ENCODE measurements around the gene NEUROD1. TPM values are rescaled to one million over a fixed set of nuclear protein-coding genes. Genes with fewer than 3 reads are reported as not detected.

Gene NEUROD1
- total RNA-seq, 1 donor from 2014 or later: not detected

DNA sequence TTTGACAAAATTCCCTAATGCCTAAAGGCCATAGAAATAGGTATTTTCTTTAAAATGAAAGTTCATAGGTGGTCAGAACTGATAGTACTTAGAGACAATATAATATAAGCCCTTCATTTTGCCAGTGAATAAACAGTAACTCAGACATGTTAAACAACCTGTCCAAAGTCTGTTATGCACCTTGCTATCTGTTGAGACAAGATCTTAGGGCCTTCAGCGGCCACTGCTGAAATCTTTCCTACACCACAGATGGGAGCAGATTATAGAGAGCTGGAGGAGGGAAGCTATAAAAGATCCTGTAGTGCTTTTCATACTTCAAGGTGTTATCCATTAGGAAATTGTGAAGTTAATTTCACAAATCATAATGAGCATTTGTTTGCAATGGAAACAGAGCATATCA lies 37.2 kb downstream of the NEUROD1 start:
- DNase-seq (ENCODE audit: low read depth in 2 of 2): no peak

DNA sequence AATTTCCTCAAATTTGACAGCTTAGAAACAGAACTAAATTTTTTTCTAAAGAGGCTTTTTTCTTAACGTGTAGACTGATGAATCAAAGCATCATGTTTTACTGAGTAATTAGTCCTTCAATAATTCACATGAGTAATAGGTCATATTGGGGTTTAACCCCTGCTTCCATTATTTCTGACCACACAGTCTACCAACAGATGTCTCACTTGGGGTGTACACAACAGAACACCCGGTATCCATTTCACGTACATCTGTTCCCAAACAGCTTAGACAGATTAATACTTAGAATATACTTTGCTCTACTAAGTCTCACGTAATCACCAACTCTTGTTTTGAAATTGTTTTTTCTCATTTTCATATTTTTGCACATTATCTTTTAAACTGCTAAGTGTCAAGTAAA lies 38.2 kb downstream of the NEUROD1 start:
- no peak for DNase-seq (ENCODE audit: low read depth in 2 of 2)

DNA sequence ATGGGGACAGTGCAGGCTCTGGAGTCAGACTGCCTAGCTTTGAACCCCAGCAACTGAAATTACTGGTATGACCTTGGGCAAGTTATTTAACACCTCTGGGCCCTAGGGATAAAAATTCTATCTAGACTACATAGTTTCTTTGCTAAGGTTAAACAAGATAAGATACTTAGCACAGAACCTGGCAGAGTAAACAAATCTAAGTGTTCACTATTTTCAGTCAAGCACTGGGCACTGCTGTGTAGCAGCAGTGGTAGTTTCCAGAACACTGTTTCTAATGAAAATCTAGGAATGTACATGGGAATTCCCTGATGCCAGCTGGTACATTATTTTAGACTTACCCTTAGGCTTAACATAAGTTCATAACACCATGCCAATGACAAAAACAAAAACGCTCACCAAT lies 40.6 kb downstream of the NEUROD1 start:
- no peak for DNase-seq (ENCODE audit: low read depth in 2 of 2)

DNA sequence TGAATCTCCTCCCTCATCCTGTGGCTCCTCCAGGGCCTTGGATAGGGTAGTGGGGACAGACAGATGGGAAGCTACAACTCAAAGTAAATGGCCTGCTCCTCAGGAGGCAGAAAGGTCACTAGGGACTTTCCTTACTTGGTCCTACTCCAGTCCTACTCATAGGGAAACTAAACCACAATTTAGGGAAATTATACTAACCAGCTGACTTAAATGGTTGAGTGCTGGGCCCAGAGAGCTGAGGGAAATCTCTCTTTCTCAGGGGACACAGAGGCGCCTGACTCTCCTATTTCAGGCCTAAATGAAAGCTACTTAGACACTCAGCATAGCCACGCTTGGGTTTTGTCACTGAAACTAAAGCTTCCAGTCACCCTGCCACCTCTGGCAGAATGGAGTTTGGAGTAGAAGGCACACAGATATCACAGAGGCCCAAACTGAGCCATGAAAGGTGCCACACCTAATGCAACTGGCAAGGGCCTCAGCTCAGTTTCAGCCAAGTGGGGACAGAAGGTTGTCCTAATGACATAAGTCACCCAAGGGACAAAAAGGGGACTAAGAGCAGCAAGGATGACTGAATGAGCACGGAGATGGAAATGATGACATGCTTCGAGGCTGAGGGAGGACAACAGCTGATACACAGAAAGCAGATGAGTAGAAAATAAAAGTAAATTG lies 47.5 kb downstream of the NEUROD1 start:
- no peak for DNase-seq (ENCODE audit: low read depth in 2 of 2)

DNA sequence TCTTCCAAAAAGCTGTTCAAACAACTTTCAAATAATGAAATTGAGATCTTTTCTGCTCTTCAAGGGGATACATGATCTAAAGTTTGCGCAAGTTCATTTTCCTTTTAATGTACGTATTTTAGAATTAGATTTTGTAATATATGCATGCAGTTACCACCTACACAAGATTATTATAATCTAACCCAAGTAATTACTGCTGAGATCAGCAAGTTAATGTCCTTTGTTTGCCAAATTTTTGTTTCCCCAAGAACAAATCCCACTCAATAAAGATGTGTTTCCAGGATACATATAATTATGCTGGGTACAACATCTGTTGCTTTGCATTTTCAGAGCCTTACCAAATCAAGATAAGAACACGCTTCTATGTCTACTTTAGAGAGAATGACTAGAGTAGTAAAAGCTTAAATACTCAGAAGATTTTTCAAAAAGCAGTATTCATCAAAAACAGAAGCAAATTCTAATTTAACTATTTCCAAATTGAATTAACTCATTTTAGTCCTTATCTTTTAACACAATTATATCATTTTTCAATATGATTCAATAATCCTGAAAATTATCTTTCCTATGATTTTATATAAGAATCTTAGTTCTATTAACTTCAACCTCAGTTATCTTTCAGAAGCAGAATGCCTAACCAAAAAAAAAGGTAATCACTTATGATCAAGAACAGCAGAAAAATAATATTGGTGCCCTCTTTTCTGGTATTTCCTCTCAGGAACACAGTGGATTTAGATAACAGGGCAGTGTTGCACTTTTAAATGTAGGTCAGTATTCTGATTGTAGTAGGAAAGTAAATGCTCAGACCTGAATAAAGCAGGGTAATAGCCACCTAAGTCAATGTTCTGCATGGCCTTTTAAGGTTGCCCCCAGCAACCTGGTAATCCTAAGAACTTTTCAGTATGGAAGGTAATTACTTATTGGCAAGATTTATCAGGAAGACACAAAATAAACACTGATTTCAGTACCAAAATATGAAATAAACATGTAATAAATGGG lies 51.4 kb downstream of the NEUROD1 start:
- no peak for DNase-seq (ENCODE audit: low read depth in 2 of 2)

DNA sequence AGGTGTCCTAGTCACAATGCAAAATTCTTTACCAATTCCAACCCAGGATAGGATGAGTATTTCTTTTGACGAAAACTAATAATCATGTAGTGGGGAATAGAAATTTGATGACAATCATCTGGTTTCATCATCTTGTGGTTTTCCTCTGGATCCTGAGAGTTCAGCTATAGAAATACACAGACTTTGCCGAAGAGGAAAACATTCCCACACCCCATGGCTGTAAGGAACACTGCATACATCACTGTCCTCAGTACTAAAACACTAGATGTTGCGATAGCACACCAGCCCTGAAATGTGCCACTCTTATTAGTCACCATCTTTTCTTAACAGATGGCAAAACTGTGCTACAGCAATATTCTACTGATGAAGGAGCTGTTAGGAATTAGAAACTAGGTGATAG lies 52.8 kb downstream of the NEUROD1 start:
- no peak for DNase-seq (ENCODE audit: low read depth in 2 of 2)

DNA sequence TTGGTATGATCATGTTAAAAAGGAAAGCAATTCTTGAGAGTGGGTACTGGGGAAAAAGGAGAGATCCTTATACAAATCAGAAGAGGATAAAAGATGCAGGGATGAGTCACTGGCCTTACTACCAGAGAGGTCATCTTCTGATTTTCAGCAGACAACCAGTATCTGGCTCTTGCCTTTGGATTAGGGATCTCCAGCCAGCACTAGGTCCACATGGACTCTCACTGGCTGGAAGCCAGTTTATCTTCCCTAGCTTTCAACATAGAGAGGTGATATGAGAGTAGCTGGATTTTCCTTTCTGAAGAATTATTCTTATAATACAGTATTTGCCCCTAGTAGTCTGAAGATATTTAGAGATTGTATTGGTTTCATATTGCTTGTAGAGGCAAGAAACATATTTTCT lies 53.6 kb downstream of the NEUROD1 start:
- DNase-seq (ENCODE audit: low read depth in 2 of 2): no peak

Other genes starting within 250 kb of the NEUROD1 start
- gene ITGA4, start 223.1 kb downstream of the NEUROD1 start, total RNA-seq: 0.25 and 0.90 TPM in 2 replicates
- not detected in 2 replicates for gene CERKL, start 23.4 kb downstream of the NEUROD1 start, total RNA-seq
- gene ITPRID2, start 211.2 kb upstream of the NEUROD1 start, total RNA-seq: 119 and 141 TPM in 2 replicates